ENCODE data around the gene C19orf81.

C19orf81 gene

DNA sequence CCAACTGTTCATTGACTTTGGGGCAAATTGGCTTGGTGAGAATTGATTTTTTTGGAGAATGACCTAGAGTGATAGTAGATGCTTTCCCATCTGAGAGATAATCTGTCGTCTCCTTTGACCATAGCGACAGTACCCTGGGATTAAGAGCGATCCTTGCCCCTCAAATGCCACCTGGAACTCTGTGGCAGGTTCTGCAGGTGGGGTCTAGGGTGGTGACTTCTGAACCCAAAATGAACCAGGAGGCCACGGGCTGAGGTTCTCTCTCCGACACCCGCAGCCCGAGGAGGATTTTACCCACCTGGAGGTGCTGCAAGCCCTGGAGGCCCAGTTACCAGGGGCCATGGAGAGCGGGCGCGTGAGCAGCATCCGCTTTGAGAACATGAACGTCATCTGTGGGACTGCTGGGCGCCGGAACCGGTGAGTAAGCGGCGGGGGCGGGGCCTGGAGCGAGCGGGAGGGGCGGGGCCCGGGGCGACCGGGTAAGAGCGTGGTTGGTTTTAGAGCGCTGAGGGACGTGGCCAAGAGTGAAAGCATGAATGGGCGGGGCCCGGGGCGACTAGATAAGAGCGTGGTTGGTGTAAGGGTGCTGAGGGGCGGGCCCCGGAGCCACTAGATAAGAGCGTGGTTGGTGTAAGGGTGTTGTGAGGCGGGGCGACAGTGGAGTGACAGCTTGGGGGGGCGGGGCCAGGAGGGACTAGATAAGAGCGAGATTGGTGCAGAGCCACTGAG lies 8.6 kb downstream of the C19orf81 start:
- Histone ChIP-seq H2BK5ac (ENCODE audit: low read depth, low read length, poor library complexity) (no peak overlapping the region), H3K4me3 (ENCODE audit: low read depth, low read length) (peak overlapping the region; percentile 60), H2AFZ (ENCODE audit: insufficient read depth, low read length, poor library complexity) (peak overlapping the region; percentile 8), H4K8ac (ENCODE audit: low read depth, low read length) (peak overlapping the region; percentile 68), H3K9ac (ENCODE audit: low read length) (no peak overlapping the region), H3K9me3 (ENCODE audit: insufficient read depth, low read depth, low read length) (peaks cover 7% of the 10 kb centered on the region), H3K36me3 (ENCODE audit: control insufficient read depth in 1 of 2, insufficient read depth in 2 of 2, low read length in 2 of 2) (no peaks in the 10 kb centered on the region), H3K79me2 (ENCODE audit: control insufficient read depth, insufficient read depth, low read length, poor library complexity) (no peaks in the 10 kb centered on the region), H2AK5ac (ENCODE audit: low read length) (no peak overlapping the region), H3K23ac (ENCODE audit: low read length) (no peak overlapping the region), H3K4me1 (ENCODE audit: control insufficient read depth in 1 of 2, insufficient read depth in 2 of 2, low read length in 2 of 2) (peaks cover 8 to 13% of the 10 kb centered on the region in 2 experiments), H3K27ac (ENCODE audit: low read depth, low read length) (no peak overlapping the region), H4K12ac (ENCODE audit: low read depth, low read length) (no peak overlapping the region), H2BK12ac (ENCODE audit: low read length) (no peak overlapping the region), H3K14ac (ENCODE audit: low read length) (no peak overlapping the region), H3K27me3 (ENCODE audit: insufficient read depth, low read length) (no peaks in the 10 kb centered on the region), H2BK120ac (ENCODE audit: insufficient read depth, low read length, poor library complexity) (no peak overlapping the region), H3K4ac (ENCODE audit: low read depth, low read length) (no peak overlapping the region), H4K91ac (ENCODE audit: low read depth, low read length) (peak overlapping the region; percentile 23), H3K79me1 (ENCODE audit: low read length) (peaks cover 4% of the 10 kb centered on the region), H3K18ac (ENCODE audit: low read length) (no peak overlapping the region), H3K4me2 (ENCODE audit: low read length) (peak overlapping the region; percentile 77)
- WGBS (ENCODE audit: extremely low coverage, insufficient coverage, insufficient read length), result no CpG with 5 or more reads among the region's 38 CpGs
- peak; percentile 70 to 72 for DNase-seq

DNA sequence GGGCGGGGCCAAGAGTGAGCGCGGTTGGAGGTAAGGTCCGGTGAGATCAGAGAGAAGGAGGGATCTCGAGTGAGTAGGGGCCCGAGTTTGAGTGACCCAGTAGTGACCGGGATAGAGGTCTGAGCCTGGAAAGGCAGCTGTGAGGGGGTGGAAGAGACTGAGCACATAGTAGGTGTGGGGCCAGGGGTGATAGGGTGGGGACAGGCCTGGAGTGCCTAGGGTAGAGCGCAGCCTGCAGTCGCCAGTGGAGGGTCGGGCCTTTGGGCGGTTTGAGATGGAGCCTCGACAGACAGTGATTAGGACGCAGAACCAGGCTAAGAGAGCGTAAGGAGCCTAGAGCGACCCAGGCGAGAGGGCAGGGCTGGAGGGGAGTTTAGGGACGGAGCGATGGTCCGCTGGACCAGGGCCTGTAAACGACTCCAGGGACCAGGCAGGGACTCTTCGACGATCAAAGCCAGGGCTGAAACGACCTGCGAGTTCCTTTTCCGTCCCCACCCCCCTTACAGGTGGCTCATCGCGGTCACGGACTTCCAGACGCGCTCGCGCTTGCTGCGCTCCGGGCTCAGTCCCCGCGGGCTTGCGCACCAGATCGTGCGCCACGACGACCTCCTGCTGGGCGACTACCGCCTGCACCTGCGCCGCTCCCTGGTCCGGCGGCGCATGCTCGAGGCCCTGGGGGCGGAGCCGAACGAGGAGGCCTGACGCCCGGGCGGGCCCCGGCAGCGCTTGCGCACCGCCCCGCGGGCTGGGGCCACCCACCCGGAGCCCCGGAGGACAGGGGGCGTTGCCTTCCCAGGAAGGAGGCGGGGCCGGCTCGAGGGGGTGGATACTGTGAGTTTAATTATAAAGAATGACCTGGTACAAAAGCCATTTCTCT lies 9.4 kb downstream of the C19orf81 start:
- Histone ChIP-seq H3K18ac (ENCODE audit: low read length) (peak overlapping the region; percentile 0), H3K4me3 (ENCODE audit: low read depth, low read length) (peak overlapping the region; percentile 66), H2AK5ac (ENCODE audit: low read length) (no peak overlapping the region), H3K27me3 (ENCODE audit: insufficient read depth, low read length) (no peaks in the 10 kb centered on the region), H3K4me1 (ENCODE audit: control insufficient read depth in 1 of 2, insufficient read depth in 2 of 2, low read length in 2 of 2) (peaks cover 8 to 13% of the 10 kb centered on the region in 2 experiments), H3K14ac (ENCODE audit: low read length) (peak overlapping the region; percentile 48), H2BK5ac (ENCODE audit: low read depth, low read length, poor library complexity) (no peak overlapping the region), H3K9ac (ENCODE audit: low read length) (peak overlapping the region; percentile 30), H4K91ac (ENCODE audit: low read depth, low read length) (peak overlapping the region; percentile 52), H4K12ac (ENCODE audit: low read depth, low read length) (peak overlapping the region; percentile 64), H3K23ac (ENCODE audit: low read length) (no peak overlapping the region), H2BK12ac (ENCODE audit: low read length) (no peak overlapping the region), H4K8ac (ENCODE audit: low read depth, low read length) (peak overlapping the region; percentile 18), H3K9me3 (ENCODE audit: insufficient read depth, low read depth, low read length) (peaks cover 9% of the 10 kb centered on the region), H2AFZ (ENCODE audit: insufficient read depth, low read length, poor library complexity) (peak overlapping the region; percentile 54), H3K4me2 (ENCODE audit: low read length) (peak overlapping the region; percentile 55), H3K79me2 (ENCODE audit: control insufficient read depth, insufficient read depth, low read length, poor library complexity) (no peaks in the 10 kb centered on the region), H2BK120ac (ENCODE audit: insufficient read depth, low read length, poor library complexity) (no peak overlapping the region), H3K27ac (ENCODE audit: low read depth, low read length) (peak overlapping the region; percentile 13), H3K79me1 (ENCODE audit: low read length) (peaks cover 4% of the 10 kb centered on the region), H3K36me3 (ENCODE audit: control insufficient read depth in 1 of 2, insufficient read depth in 2 of 2, low read length in 2 of 2) (no peaks in the 10 kb centered on the region), H3K4ac (ENCODE audit: low read depth, low read length) (peak overlapping the region; percentile 10)
- peak; percentile 25 to 30 for DNase-seq
- no CpG with 5 or more reads among the region's 67 CpGs for WGBS (ENCODE audit: extremely low coverage, insufficient coverage, insufficient read length)

DNA sequence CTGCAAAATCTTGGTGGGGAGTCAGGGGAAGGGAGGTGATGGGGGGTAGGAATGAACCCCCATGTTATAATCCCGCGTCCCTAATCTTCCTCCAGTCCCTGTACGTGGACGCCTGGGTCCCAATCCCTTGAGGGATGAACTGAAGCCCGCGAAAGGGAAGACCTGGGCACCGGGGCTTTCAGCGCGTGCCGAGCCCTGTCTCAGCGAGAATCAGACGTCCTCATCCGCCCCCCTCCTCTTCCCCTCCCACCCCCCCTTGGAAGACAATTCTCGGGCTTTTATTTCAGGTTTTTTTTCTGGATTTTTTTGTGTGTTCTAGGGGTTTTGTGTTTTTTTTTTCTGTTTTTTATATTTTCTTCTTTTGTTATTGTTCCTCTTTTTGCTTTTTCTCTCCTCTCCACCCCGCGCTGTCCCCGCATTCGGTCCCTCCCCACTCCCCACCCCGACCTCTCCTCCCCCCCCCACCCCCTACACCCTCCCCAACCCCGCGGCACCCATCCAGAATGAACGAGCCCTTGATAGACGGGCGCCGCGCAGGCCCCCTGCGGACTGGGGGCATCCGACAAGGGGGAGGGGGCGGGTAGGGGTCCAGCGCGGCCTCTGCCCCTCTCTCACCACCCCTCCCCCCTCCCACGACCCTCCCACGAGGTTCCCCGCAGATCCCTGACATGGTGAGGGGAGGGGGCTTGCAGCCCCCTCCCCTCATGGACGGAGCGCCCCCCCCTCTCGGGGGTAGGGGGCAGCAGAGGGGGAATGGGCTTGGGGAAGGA lies 10.3 kb downstream of the C19orf81 start:
- H3K79me2 ChIP-seq (ENCODE audit: control insufficient read depth, insufficient read depth, low read length, poor library complexity), result no peaks in the 10 kb centered on the region
- H3K14ac ChIP-seq (ENCODE audit: low read length), result no peak overlapping the region
- peaks cover 4% of the 10 kb centered on the region for H3K79me1 ChIP-seq (ENCODE audit: low read length)
- H4K8ac ChIP-seq (ENCODE audit: low read depth, low read length), result no peak overlapping the region
- H3K4ac ChIP-seq (ENCODE audit: low read depth, low read length), result no peak overlapping the region
- H3K23ac ChIP-seq (ENCODE audit: low read length), result no peak overlapping the region
- H2AK5ac ChIP-seq (ENCODE audit: low read length), result no peak overlapping the region
- peaks cover 12% of the 10 kb centered on the region for H3K9me3 ChIP-seq (ENCODE audit: insufficient read depth, low read depth, low read length)
- H2AFZ ChIP-seq (ENCODE audit: insufficient read depth, low read length, poor library complexity), result no peak overlapping the region
- peak overlapping the region; percentile 55 for H3K4me2 ChIP-seq (ENCODE audit: low read length)
- no peak overlapping the region for H4K91ac ChIP-seq (ENCODE audit: low read depth, low read length)
- no peak for DNase-seq
- H2BK5ac ChIP-seq (ENCODE audit: low read depth, low read length, poor library complexity), result no peak overlapping the region
- no peak overlapping the region for H4K12ac ChIP-seq (ENCODE audit: low read depth, low read length)
- H3K27me3 ChIP-seq (ENCODE audit: insufficient read depth, low read length), result peaks cover 2% of the 10 kb centered on the region
- H3K18ac ChIP-seq (ENCODE audit: low read length), result no peak overlapping the region
- no peak overlapping the region for H3K4me3 ChIP-seq (ENCODE audit: low read depth, low read length)
- no peak overlapping the region for H2BK12ac ChIP-seq (ENCODE audit: low read length)
- H3K27ac ChIP-seq (ENCODE audit: low read depth, low read length), result no peak overlapping the region
- WGBS (ENCODE audit: extremely low coverage, insufficient coverage, insufficient read length), result no CpG with 5 or more reads among the region's 37 CpGs
- no peaks in the 10 kb centered on the region for H3K36me3 ChIP-seq (ENCODE audit: control insufficient read depth in 1 of 2, insufficient read depth in 2 of 2, low read length in 2 of 2)
- no peak overlapping the region for H3K9ac ChIP-seq (ENCODE audit: low read length)
- no peak overlapping the region for H2BK120ac ChIP-seq (ENCODE audit: insufficient read depth, low read length, poor library complexity)
- peaks cover 8 to 13% of the 10 kb centered on the region in 2 experiments for H3K4me1 ChIP-seq (ENCODE audit: control insufficient read depth in 1 of 2, insufficient read depth in 2 of 2, low read length in 2 of 2)

DNA sequence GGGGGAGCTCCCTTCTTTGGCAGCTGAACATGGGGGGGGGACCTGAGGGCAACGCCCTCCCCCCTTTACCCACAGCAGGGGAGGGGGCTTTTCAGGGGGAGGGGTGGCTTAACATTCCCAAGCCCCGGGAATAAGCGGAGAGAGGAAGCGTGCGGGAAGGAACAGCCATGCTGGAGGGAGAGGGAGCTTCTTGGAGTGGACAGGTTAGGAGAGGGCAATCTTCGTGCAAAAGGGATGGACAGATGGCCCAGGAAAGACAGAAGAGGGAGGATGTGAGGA lies 10.8 kb downstream of the C19orf81 start:
- H3K79me2 ChIP-seq (ENCODE audit: control insufficient read depth, insufficient read depth, low read length, poor library complexity), result no peaks in the 10 kb centered on the region
- no CpG with 5 or more reads among the region's 6 CpGs for WGBS (ENCODE audit: extremely low coverage, insufficient coverage, insufficient read length)
- H2BK120ac ChIP-seq (ENCODE audit: insufficient read depth, low read length, poor library complexity), result no peak overlapping the region
- no peak overlapping the region for H3K4me2 ChIP-seq (ENCODE audit: low read length)
- H3K36me3 ChIP-seq (ENCODE audit: control insufficient read depth in 1 of 2, insufficient read depth in 2 of 2, low read length in 2 of 2), result no peaks in the 10 kb centered on the region
- H3K4ac ChIP-seq (ENCODE audit: low read depth, low read length), result no peak overlapping the region
- no peak overlapping the region for H2AK5ac ChIP-seq (ENCODE audit: low read length)
- no peak overlapping the region for H2AFZ ChIP-seq (ENCODE audit: insufficient read depth, low read length, poor library complexity)
- peaks cover 8 to 13% of the 10 kb centered on the region in 2 experiments for H3K4me1 ChIP-seq (ENCODE audit: control insufficient read depth in 1 of 2, insufficient read depth in 2 of 2, low read length in 2 of 2)
- no peak overlapping the region for H4K8ac ChIP-seq (ENCODE audit: low read depth, low read length)
- no peak overlapping the region for H3K23ac ChIP-seq (ENCODE audit: low read length)
- peaks cover 3% of the 10 kb centered on the region for H3K27me3 ChIP-seq (ENCODE audit: insufficient read depth, low read length)
- no peak overlapping the region for H3K18ac ChIP-seq (ENCODE audit: low read length)
- no peak overlapping the region for H3K14ac ChIP-seq (ENCODE audit: low read length)
- no peak overlapping the region for H3K4me3 ChIP-seq (ENCODE audit: low read depth, low read length)
- no peak overlapping the region for H3K9ac ChIP-seq (ENCODE audit: low read length)
- peaks cover 12% of the 10 kb centered on the region for H3K9me3 ChIP-seq (ENCODE audit: insufficient read depth, low read depth, low read length)
- H3K79me1 ChIP-seq (ENCODE audit: low read length), result peaks cover 4% of the 10 kb centered on the region
- DNase-seq, result no peak
- no peak overlapping the region for H4K12ac ChIP-seq (ENCODE audit: low read depth, low read length)
- H2BK5ac ChIP-seq (ENCODE audit: low read depth, low read length, poor library complexity), result no peak overlapping the region
- no peak overlapping the region for H4K91ac ChIP-seq (ENCODE audit: low read depth, low read length)
- H2BK12ac ChIP-seq (ENCODE audit: low read length), result no peak overlapping the region
- H3K27ac ChIP-seq (ENCODE audit: low read depth, low read length), result no peak overlapping the region
